Stimulated activated CD8-positive, alpha-beta memory T cell treated with anti-CD3 and anti-CD28 coated beads, Interleukin-15, amount 100 ng/mL, for 48 hours (primary cell): Measurements from ENCODE around the gene SLC8A3.

Source experiments
- DNase-seq, 2 donors: peaks; one replicate each; pipeline ENCODE4 v3.0.0-alpha.2; 2020; ENCODE audit warnings: low read depth in 2 of 2

SLC8A3 gene

GRCh38 chr14:70069186-70069585 lies 119.6 kb downstream of the SLC8A3 start:
- no peak for DNase-seq

DNA sequence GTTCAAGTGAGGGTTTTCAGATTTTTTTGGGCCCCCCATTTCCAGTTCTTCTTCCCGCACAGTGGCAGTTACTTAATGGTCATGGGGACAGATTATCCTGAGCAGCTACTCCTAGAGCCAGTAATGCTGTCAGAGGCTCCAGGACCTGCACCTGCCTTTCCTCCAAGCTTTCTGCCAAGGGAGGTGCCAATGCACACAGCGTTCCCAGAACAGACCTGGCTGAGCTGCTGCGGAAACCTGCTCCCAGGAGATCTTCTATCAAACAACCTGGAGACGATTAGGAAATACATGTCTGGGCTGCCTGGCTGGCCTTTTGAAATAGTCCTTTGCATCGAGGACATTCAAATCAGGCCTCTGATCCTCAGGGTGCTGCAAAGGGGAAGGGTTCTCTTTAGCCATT lies 120.9 kb downstream of the SLC8A3 start:
- DNase-seq = no peak

- DNase-seq = no peak
Measured at GRCh38 chr14:70064136-70064865, 124.5 kb downstream of the SLC8A3 start.

- no peak for DNase-seq
Measured at GRCh38 chr14:70061108-70061507, 127.6 kb downstream of the SLC8A3 start.

DNA sequence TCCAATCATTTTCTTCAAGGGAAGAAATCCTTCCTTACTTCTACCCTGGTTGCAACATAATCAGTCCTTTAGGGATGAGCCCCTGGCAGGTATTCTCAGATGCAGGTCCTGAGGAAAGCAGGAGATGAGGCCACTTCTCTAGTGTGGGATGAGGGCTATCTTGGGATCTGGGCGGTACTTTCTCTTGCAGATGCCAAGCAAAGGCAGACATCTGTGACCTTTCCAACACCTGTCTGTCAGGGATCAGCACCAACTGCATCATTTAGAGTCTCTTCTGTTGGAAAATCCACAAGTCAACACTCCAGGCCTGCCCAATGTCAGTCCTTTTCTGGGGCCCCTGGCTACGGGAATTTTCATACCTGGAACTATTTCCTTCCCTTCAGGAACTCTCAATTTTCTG lies 129.2 kb downstream of the SLC8A3 start:
- DNase-seq = no peak

DNA sequence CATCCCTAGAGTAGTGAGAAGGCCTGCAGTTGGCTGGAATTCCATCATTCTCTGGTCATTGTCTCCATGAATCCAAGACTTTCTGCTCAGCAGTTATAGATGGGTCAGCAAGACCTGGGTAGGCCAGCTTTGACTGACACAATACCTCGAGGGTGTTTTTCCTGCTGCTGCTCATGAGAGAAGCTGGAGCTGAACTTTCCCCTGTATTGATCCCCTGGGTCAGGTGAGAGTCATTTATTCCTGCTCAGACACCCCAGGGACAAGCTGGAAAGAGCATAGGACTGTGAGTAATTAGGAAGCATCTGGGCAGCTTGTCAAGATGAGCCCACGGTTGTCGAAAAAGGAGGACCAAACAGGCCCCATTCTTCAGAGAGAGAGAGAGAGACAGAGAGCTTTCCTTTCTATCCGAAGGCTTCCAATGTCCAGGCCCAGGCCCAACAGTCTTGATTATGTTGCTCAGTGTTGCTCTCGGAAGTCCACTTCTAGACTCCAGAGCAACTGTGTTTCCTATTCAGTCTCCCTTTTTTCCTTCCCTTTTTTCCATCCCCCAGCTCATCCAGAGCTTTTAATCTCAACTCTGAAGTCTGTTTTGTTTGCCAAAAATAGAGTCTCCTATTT lies 131.1 kb downstream of the SLC8A3 start:
- DNase-seq = no peak

DNA sequence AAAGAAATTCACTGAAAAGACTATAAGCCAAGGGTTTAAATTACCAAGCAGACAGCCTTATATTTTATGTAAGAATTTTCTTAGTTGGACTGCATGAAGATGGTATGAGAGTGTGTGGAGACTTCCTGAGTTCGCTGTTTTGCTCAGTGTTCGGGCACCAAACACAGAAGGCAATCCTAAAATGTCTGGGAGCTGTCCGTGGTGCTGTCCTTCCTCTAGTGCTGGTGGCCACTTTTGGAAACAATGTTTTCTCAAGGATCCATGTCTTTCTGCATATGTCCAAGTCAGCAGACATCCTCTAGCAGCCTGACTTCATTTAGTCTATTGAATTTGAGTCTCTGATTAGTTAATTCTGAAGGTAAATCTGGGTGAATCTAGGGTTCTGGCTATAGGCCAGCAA lies 135.8 kb downstream of the SLC8A3 start:
- no peak for DNase-seq

DNA sequence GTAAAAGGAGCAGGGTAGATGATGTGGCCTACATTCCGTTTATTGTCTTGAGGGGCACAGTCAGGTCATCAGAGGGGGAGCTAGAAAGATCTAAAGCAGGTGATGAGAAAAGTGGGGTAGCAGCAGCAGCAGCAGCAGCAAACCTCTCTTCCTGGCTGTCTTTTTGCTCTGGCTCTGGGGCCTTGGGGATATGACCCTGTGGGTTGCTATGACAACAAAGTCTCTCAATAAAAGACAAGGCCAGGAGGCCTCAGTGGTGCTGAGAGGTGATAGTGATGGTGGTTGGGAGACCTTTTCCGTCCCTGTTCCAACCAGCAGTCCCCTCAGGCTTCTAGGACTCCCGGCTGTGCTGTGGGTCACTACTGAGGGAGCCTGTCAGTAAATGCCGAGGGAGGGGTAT lies 138.6 kb downstream of the SLC8A3 start:
- DNase-seq = no peak

- no peak for DNase-seq
Measured at GRCh38 chr14:70049605-70050004, 139.1 kb downstream of the SLC8A3 start.

GRCh38 chr14:70048313-70048654 lies 140.5 kb downstream of the SLC8A3 start:
- no peak for DNase-seq

DNA sequence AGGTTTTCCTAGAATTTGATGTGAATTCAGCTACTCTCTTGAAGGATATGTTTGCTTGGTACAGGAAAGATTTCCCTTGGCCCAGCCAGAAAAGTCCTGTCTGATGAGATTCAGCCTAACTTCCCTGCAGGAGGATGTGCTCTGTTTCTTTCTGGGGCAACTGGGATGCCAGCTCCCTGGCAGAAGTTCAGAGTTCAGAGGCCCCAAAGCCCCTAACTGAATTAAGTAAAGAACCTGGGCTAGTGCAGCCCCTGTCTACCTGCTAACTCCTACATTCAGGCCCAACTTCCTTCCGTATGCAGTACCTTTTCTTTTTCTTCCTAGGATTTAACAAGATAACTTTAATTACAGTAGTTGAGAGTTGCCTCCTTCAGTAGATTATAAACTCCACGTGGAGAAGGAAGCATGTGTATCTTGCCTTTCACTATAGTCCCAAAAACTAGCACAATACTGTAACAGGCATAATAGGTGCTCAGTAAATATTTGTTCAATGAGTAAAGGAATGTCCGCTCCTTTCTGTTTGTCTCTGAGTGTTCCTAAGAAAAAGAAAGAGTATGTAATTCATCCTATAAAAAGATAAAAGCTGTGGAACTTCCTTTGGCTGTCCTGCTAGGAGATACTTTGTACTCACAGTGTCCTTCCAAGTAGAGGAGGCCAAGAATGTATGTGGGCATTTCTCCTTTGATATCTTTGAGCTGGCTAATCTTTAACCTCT lies 141.0 kb downstream of the SLC8A3 start:
- no peak for DNase-seq

GRCh38 chr14:70045844-70046535 lies 142.8 kb downstream of the SLC8A3 start:
- peak in 1 of 2 donors; percentile 3 for DNase-seq

DNA sequence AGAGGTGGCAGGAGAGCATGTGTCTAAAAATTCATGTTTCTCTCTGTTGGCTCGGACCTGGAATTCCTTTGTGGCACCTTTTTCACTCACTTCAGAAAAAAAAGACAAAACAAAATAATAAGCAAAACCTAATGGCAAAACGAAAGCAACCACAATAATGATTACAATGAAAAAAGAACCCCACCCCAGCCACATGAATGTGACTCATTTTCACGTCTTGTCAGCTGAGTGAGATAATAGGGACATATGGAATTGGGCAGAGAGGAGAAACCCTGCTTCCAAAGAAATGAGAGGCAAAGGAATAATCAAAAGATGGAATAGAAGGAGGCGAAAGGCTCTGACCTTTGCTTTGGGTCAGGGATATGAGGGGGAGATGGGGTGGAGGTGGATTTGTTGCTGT lies 143.4 kb downstream of the SLC8A3 start:
- DNase-seq = no peak

DNA sequence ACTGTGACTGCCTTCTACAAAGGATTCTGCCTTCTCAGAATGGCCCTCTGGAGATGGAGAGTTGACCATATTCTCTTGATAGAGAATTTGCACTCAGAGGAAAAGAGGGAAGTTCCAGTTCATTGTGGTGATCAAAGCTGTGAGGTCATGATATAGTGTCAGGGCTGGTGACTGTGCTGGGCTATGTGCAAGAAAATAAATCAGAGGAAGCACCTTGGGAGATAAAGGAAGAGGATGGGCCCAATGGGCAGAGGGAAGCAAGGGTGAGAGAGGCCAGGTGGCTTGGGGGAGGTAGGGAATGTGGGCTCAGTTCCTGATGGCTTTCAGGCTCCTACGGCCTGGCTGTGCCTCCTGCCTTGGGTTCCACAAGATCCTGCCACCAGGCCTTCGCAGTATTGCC lies 145.8 kb downstream of the SLC8A3 start:
- DNase-seq = no peak

- DNase-seq = no peak
Measured at GRCh38 chr14:70036665-70037064, 152.1 kb downstream of the SLC8A3 start.

GRCh38 chr14:70034257-70034656 lies 154.5 kb downstream of the SLC8A3 start:
- no peak for DNase-seq

DNA sequence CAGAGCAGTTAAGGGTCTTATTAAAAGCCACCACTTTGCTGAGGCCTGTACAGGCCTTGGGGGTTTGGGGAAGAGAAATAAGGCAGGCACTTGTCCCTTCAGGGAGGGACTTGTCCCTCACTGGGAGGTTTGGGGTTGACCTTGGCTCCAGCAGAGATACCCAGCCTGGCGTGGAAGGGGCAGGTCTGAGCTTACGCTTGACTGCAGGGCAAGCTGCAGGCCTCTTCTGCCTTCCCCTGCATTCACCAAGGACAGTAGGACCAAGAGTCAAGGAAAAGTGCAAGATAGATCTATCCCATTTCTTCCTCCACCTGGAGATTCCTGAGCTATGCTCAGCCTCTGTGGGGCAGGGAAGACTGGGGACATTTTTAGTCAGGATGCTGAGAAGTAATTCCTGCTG lies 155.2 kb downstream of the SLC8A3 start:
- no peak for DNase-seq

DNA sequence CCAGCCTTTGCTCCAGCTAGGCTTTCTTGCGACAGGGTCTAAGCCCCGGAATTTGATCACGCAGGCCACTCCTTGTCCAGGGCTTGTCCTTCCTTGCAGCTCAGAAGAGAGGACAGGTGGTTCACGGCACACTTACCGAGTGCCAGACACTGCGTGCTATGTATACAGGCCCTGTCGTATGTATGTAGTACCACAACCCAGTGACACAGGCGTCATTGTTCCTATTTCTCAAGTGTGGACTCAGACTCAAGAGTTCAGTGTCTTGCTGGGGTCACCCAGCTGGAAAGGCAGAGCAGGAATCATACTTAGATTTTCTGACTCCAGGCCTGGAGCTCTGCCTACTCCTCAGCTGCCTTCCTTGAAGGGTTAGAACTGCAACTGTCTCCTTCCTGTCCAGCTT lies 155.6 kb downstream of the SLC8A3 start:
- no peak for DNase-seq

DNA sequence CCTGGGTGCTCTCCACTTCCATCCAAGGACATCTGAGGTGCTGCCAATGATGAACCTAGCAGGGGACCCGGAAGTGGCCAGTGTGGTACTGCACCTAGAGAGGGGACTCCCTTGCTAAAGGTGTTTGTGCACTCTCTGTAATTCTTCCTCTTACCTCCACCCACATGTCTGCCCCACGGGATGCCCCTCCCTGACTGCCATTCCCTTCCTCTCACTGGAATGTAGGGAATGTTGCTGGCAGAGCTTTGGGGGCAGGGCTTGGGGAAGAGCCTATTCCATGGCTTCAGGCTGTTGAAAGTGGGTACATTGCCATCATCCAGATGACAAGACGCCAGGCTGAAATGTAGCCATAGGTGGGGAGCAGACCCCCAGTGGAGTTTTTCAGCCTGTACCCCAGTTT lies 156.3 kb downstream of the SLC8A3 start:
- no peak for DNase-seq

GRCh38 chr14:70032016-70032415 lies 156.7 kb downstream of the SLC8A3 start:
- no peak for DNase-seq

GRCh38 chr14:70029296-70030132 lies 159.2 kb downstream of the SLC8A3 start:
- DNase-seq = no peak
